BE2C (cell line): Measurements from ENCODE around the gene CACNB4.

ENCODE experiments used
- DNase-seq: peaks from one replicate; pipeline ENCODE4 v3.0.0-alpha.2; 2020
- H3K27me3 ChIP-seq: fragments of 250-450 bp; sonication (Bioruptor Pico); 2 replicates; pipeline ENCODE4 v1.5.1; 2020; ENCODE audit warnings: mild to moderate bottlenecking
- H3K36me3 ChIP-seq: fragments of 250-450 bp; sonication (Bioruptor Pico); 2 replicates; pipeline ENCODE4 v1.5.1; 2020; ENCODE audit warnings: mild to moderate bottlenecking
- H3K4me1 ChIP-seq: fragments of 250-450 bp; sonication (Bioruptor Pico); 2 replicates; pipeline ENCODE4 v1.5.1; 2020
- H3K4me3 ChIP-seq: 2 replicates; pipeline ENCODE4 v1.5.1; 2011; ENCODE audit warnings: low read depth, low read length
- H3K9me3 ChIP-seq: fragments of 250-450 bp; sonication (Bioruptor Pico); 2 replicates; pipeline ENCODE4 v1.5.1; 2020
- CTCF ChIP-seq: IDR thresholded peaks from 2 replicates; pipeline ENCODE4 v1.5.1; 2012; ENCODE audit warnings: mild to moderate bottlenecking, low read depth, low read length

Gene CACNB4

GRCh38 chr2:152042636-152043615, 55.9 kb downstream of the CACNB4 start:
- no peak for DNase-seq
- no peaks in the 10 kb centered on the region for H3K27me3 ChIP-seq
- no peak overlapping the region for H3K4me3 ChIP-seq
- no peaks in the 10 kb centered on the region for H3K36me3 ChIP-seq
- H3K9me3 ChIP-seq, result no peaks in the 10 kb centered on the region
- no peaks in the 10 kb centered on the region for H3K4me1 ChIP-seq
- TF ChIP-seq CTCF, result no peak

- DNase-seq, result no peak
- H3K36me3 ChIP-seq, result no peaks in the 10 kb centered on the region
- H3K27me3 ChIP-seq, result no peaks in the 10 kb centered on the region
- no peaks in the 10 kb centered on the region for H3K9me3 ChIP-seq
- TF ChIP-seq CTCF, result no peak
- H3K4me3 ChIP-seq, result no peak overlapping the region
- no peaks in the 10 kb centered on the region for H3K4me1 ChIP-seq
Observed at GRCh38 chr2:152038441-152038958, 60.3 kb downstream of the CACNB4 start.

- Histone ChIP-seq H3K36me3 (no peaks in the 10 kb centered on the region), H3K27me3 (no peaks in the 10 kb centered on the region), H3K4me1 (no peaks in the 10 kb centered on the region), H3K9me3 (no peaks in the 10 kb centered on the region), H3K4me3 (no peak overlapping the region)
- no peak for DNase-seq
- TF ChIP-seq CTCF, result no peak
Observed at GRCh38 chr2:152037743-152038435, 61.0 kb downstream of the CACNB4 start.

GRCh38 chr2:152036611-152037469, 62.0 kb downstream of the CACNB4 start:
- H3K4me1 ChIP-seq, result no peaks in the 10 kb centered on the region

More at GRCh38 chr2:152036611-152037469, 62.0 kb downstream of the CACNB4 start:
- TF ChIP-seq CTCF, result peak; percentile 74
- Histone ChIP-seq H3K9me3 (no peaks in the 10 kb centered on the region), H3K36me3 (no peaks in the 10 kb centered on the region), H3K27me3 (no peaks in the 10 kb centered on the region), H3K4me3 (no peak overlapping the region)
- DNase-seq, result peak; percentile 53
